Measurements from ENCODE around the gene POLR1A. TPM values are rescaled to one million over a fixed set of nuclear protein-coding genes. Genes with fewer than 3 reads are reported as not detected.
A peak's percentile ranks its signal among the peaks of the same experiment; 100 is the strongest.

Gene POLR1A
- total and polyA plus RNA-seq, 2 of the 8 experiments (the other 6 are each of a cell fraction or from before 2014, with no cell fraction given): 8.9 to 58.1 TPM

DNA sequence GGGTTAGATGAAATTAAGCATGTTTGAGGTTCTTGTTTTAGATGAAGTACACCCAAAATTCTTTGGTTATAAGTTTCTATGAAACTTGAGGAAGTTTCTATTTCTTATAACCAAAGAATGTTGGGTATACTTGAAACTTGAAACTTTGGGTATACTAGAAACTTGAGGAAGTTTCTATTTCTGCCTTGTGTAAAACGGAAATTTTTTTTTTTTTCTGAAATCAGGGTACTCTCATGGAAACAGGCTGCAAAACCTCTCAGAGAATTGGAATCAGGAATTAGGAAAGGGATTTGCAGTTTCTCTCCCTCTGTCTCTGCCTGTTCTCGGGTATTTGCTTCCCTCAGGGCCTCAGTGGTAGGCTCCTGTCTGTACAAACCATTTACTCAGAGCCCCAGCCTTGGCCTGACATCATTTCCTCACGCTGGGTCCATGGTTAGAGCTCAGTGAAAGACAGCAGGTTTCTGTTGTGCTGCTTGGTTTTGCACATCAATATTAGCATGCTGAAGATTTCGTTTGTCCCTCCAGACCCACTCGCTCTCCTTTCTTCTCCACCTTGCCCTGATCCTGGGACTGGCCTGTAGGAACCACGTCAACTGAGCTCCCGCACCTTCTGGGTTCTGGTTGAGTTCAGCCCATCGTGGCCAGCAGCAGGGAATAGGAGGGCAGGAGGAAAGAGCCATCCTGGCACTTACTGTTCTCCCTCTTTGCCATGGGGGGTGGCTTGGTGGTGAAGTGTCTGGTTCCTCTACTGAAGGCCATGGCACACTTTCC, 106.4 kb downstream of the POLR1A start:
- Histone ChIP-seq H3K4me2 (ENCODE audit: insufficient read depth in 1 of 2, low read depth in 2 of 2, low read length in 2 of 2) (no peak overlapping the region), H2BK15ac (ENCODE audit: low read length) (no peak overlapping the region), H2AK5ac (ENCODE audit: low read depth, low read length) (no peak overlapping the region), H2BK120ac (replicated peaks; ENCODE audit: low read depth, low read length) (no peak overlapping the region), H3K79me1 (ENCODE audit: low read depth, low read length) (no peaks in the 10 kb centered on the region), H3K36me3 (ENCODE audit: control insufficient read depth in 2 of 4, insufficient read depth in 4 of 4, low read length in 3 of 4) (no peaks in the 10 kb centered on the region), H3K23ac (ENCODE audit: insufficient read length) (no peak overlapping the region), H3K9ac (replicated peaks in 1 of 4; ENCODE audit: extremely low read depth in 1 of 4, low read depth in 3 of 4, low read length in 3 of 4) (no peak overlapping the region), H3K23me2 (ENCODE audit: low read depth, low read length) (no peaks in the 10 kb centered on the region), H3K56ac (replicated peaks; ENCODE audit: insufficient read length, low read depth, low read length) (no peak overlapping the region), H3K18ac (ENCODE audit: extremely low read depth, low read length) (no peak overlapping the region), H2AFZ (ENCODE audit: low read length) (0 out of 2 replicates have a peak overlapping the region, but pooled peaks have one; percentile 33), H3K27me3 (replicated peaks in 1 of 4; ENCODE audit: control insufficient read depth in 3 of 4, extremely low read depth in 1 of 4, insufficient read depth in 3 of 4, low read length in 3 of 4) (no peaks in the 10 kb centered on the region), H3K9me3 (ENCODE audit: insufficient read depth in 2 of 2, low read depth in 1 of 2, low read length in 1 of 2) (no peaks in the 10 kb centered on the region), H2BK5ac (ENCODE audit: low read depth, low read length) (no peak overlapping the region), H2BK20ac (ENCODE audit: low read length) (no peak overlapping the region), H3K4me3 (ENCODE audit: extremely low read depth in 1 of 4, insufficient read depth in 2 of 4, low read depth in 3 of 4, low read length in 4 of 4) (no peak overlapping the region), H2BK12ac (ENCODE audit: low read depth, low read length) (no peak overlapping the region), H3K4ac (replicated peaks; ENCODE audit: insufficient read length, low read depth, low read length) (no peak overlapping the region), H3K4me1 (replicated peaks in 1 of 4; ENCODE audit: control insufficient read depth in 3 of 4, insufficient read depth in 4 of 4, low read length in 3 of 4) (peaks cover 0 to 4% (median 2%) of the 10 kb centered on the region in 4 experiments; a peak in 3 of 7 replicates), H3K27ac (ENCODE audit: low read depth, low read length) (no peak overlapping the region), H3K79me2 (ENCODE audit: control insufficient read depth in 1 of 2, insufficient read depth in 2 of 2, low read length in 2 of 2) (no peaks in the 10 kb centered on the region), H4K8ac (ENCODE audit: extremely low read depth, insufficient read depth, low read length) (no peak overlapping the region), H4K20me1 (replicated peaks in 1 of 2; ENCODE audit: control insufficient read depth in 1 of 2, insufficient read depth in 2 of 2, low read length in 2 of 2) (no peaks in the 10 kb centered on the region), H3K14ac (ENCODE audit: insufficient read length) (no peak overlapping the region), H4K5ac (ENCODE audit: insufficient read length, low read depth, low read length) (no peak overlapping the region), H4K91ac (replicated peaks; ENCODE audit: insufficient read length, low read length) (no peak overlapping the region)
- no peak for DNase-seq (ENCODE audit: low read depth in 1 of 2, low spot score in 2 of 2)
- POLR2A ChIA-PET (ENCODE audit: partially characterized antibody): interaction anchor here (1.0 kb wide), 1 partner anchor 50 kb away, joined by 3 read pairs; no protein-coding TSS in a partner anchor
- CTCF ChIA-PET (ENCODE audit: partially characterized antibody): interaction anchor here (0.6 to 1.6 kb wide), 5 partner anchors 9 to 414 kb away, joined by 3 to 6 read pairs (median 3); no protein-coding TSS in a partner anchor
- 93% methylated on average over 7 of the region's 8 CpGs; no CpG with 5 or more reads in 1 of the 2 experiments for WGBS, 2 experiments (ENCODE audit: extremely low coverage in 1 of 2, insufficient coverage in 1 of 2, insufficient read length in 1 of 2, insufficient replicate concordance in 2 of 2, low coverage in 1 of 2, low lambda C conversion rate in 2 of 2, missing lambda C conversion rate in 1 of 2)
- FAIRE-seq: no peak
- no peak for TF ChIP-seq RAD21 (IDR thresholded peaks at IDR 0.05 in 1 of 2, conservative IDR thresholded peaks at IDR 0.05 in 1 of 2; ENCODE audit: low read depth in 2 of 2, low read length in 2 of 2)
- TF ChIP-seq CREB1 (IDR thresholded peaks at IDR 0.05): no peak
- no peak for TF ChIP-seq TAF1 (IDR thresholded peaks at IDR 0.05; ENCODE audit: low read depth, low read length)
- TF ChIP-seq POU5F1 (IDR thresholded peaks at IDR 0.05; ENCODE audit: low read depth, low read length): no peak
- TF ChIP-seq TEAD4 (IDR thresholded peaks at IDR 0.05; ENCODE audit: low read depth, low read length): no peak
- no peak for TF ChIP-seq ATF3 (IDR thresholded peaks at IDR 0.05; ENCODE audit: insufficient read depth, low read depth, low read length)
- TF ChIP-seq, protein P1, sequence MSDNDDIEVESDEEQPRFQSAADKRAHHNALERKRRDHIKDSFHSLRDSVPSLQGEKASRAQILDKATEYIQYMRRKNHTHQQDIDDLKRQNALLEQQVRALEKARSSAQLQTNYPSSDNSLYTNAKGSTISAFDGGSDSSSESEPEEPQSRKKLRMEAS (IDR thresholded peaks at IDR 0.05): no peak
- TF ChIP-seq ASH2L (IDR thresholded peaks at IDR 0.05; ENCODE audit: low read length): no peak
- TF ChIP-seq PHF8 (conservative IDR thresholded peaks at IDR 0.05; ENCODE audit: low read depth, low read length): no peak
- TF ChIP-seq TCF12 (IDR thresholded peaks at IDR 0.05; ENCODE audit: low read depth, low read length): no peak
- no peak for TF ChIP-seq NRF1 (IDR thresholded peaks at IDR 0.05; ENCODE audit: low read depth, low read length)
- no peak for TF ChIP-seq JUN (IDR thresholded peaks at IDR 0.05; ENCODE audit: low read depth, low read length)

All from H1 (cell line).